HepG2 (cell line): Measurements from ENCODE around the gene FMNL2. TPM values are rescaled to one million over a fixed set of nuclear protein-coding genes. Genes with fewer than 3 reads are reported as not detected.

Experiments
- ARID4A ChIP-seq: sonication (generic); formaldehyde crosslinking; IDR thresholded peaks from 2 replicates; pipeline ENCODE4 v1.5.0; 2020; ENCODE audit warnings: mild to moderate bottlenecking, missing genetic modification reagents, borderline replicate concordance
- ATF2 ChIP-seq: sonication (generic); formaldehyde crosslinking; IDR thresholded peaks from 2 replicates; pipeline ENCODE4 v1.4.0; 2020; ENCODE audit warnings: missing genetic modification reagents
- HOMEZ ChIP-seq: IDR thresholded peaks from 2 replicates; pipeline ENCODE4 v1.6.1; 2016; ENCODE audit warnings: low read depth
- ISL2 ChIP-seq: sonication (generic); formaldehyde crosslinking; IDR thresholded peaks from 2 replicates; pipeline ENCODE4 v1.5.0; 2020; ENCODE audit warnings: missing genetic modification reagents
- JUNB ChIP-seq: sonication (generic); formaldehyde crosslinking; IDR thresholded peaks from 2 replicates; pipeline ENCODE4 v1.8.0; 2022; ENCODE audit warnings: missing genetic modification reagents, mild to moderate bottlenecking, borderline replicate concordance
- JUND ChIP-seq: sonication (generic); formaldehyde crosslinking; IDR thresholded peaks from 2 replicates; pipeline ENCODE4 v1.8.0; 2022; ENCODE audit warnings: mild to moderate bottlenecking, missing genetic modification reagents
- POLR2AphosphoS2 ChIP-seq: IDR thresholded peaks from 2 replicates; pipeline ENCODE4 v1.6.1; 2011; ENCODE audit warnings: low read depth, low read length, improper control_type of control experiment
- PPARG ChIP-seq: conservative IDR thresholded peaks from 2 replicates; pipeline ENCODE4 v1.6.1; 2016; ENCODE audit warnings: missing biosample characterization, missing genetic modification reagents
- ZBTB44 ChIP-seq: sonication (generic); formaldehyde crosslinking; IDR thresholded peaks from 2 replicates; pipeline ENCODE4 v1.4.0; 2020; ENCODE audit warnings: missing genetic modification reagents
- ZNF292 ChIP-seq: sonication (generic); formaldehyde crosslinking; IDR thresholded peaks from 2 replicates; pipeline ENCODE4 v1.8.1; 2022; ENCODE audit warnings: mild to moderate bottlenecking, low read depth, missing genetic modification reagents, borderline replicate concordance
- ZNF329 ChIP-seq: sonication (generic); formaldehyde crosslinking; IDR thresholded peaks from 2 replicates; pipeline ENCODE4 v1.9.0; 2021; ENCODE audit warnings: low read depth, mild to moderate bottlenecking, missing genetic modification reagents
- ZNF512B ChIP-seq: sonication (generic); formaldehyde crosslinking; IDR thresholded peaks from 2 replicates; pipeline ENCODE4 v1.5.1; 2020; ENCODE audit warnings: missing genetic modification reagents, mild to moderate bottlenecking, borderline replicate concordance
- ZNF800 ChIP-seq: sonication (generic); formaldehyde crosslinking; IDR thresholded peaks from 2 replicates; pipeline ENCODE4 v1.4.0; 2020; ENCODE audit warnings: missing genetic modification reagents
- polyA plus RNA-seq, 8 experiments: library from polyadenylated mRNA; depleted of rRNA in 3 of 8; stranded (reverse) in 7 of 8; unstranded in 1 of 8; fragments of >200 nt; fragmentation: Illumina TruSeq in 4 of 8; extraction: Trizol in 4 of 8; gene quantifications; 2 replicates each; pipeline versions ENCODE4 v1.2.1 to v1.2.3, GENCODE V29; 2011 to 2016; ENCODE audit warnings: low read depth in 4 of 8, missing spikeins in 1 of 8, mixed read lengths in 1 of 8; ENCODE audit not compliant: insufficient read depth in 1 of 8
- total RNA-seq, 5 experiments: library from RNA; depleted of rRNA; stranded (reverse); fragments of >200 nt; fragmentation: Illumina TruSeq; extraction: Trizol; gene quantifications; 2 replicates each; pipeline ENCODE4 v1.2.3, GENCODE V29; 2016; ENCODE audit warnings: low read depth in 1 of 5

FMNL2 gene
- total and polyA plus RNA-seq, 2 of the 13 experiments (the other 11 are each of a cell fraction or from before 2014, with no cell fraction given), result 66.5 to 67.7 TPM

GRCh38 chr2:152405206-152406118 is 70.5 kb downstream of the FMNL2 start (continued):
- TF ChIP-seq ZNF800 (CRISPR knock-in tag) (no peak), ZNF512B (CRISPR knock-in tag) (no peak), ZNF329 (CRISPR knock-in tag) (no peak), PPARG (peak; percentile 80), ISL2 (CRISPR knock-in tag) (peak; percentile 90), ARID4A (CRISPR knock-in tag) (peak; percentile 28; the same call in 1 of the 2 replicates), ZNF292 (CRISPR knock-in tag) (peak; percentile 93; the same call in 1 of the 2 replicates), HOMEZ (CRISPR knock-in tag) (peak; percentile 99), POLR2AphosphoS2 (no peak), JUNB (CRISPR knock-in tag) (peak; percentile 98; the same call in 1 of the 2 replicates), ZBTB44 (0 out of 2 replicates have a peak, but pooled peaks have one; percentile 2), JUND (peak; percentile 99), ATF2 (CRISPR knock-in tag) (peak; percentile 89)
